Upper lobe of left lung (tissue), 6 donors: ENCODE data around the gene LRTM2. TPM values are rescaled to one million over a fixed set of nuclear protein-coding genes. Genes with fewer than 3 reads are reported as not detected.

Experiments
- ATAC-seq, 2 donors: fragments of 200-7000 bp; cut with Tn5 transposase; one replicate each; pipeline ENCODE4 v1.9.1; 2022; ENCODE audit warnings: mild to moderate bottlenecking in 2 of 2, moderate library complexity in 2 of 2; ENCODE audit not compliant: low FRiP score in 2 of 2
- DNase-seq, 2 donors: peaks; one replicate each; pipeline ENCODE4 v3.0.0-alpha.2; 2019 to 2020
- H3K27ac ChIP-seq, 4 donors: fragments of 200-600 bp; sonication (generic); one replicate each; pipeline ENCODE4 v1.5.1; 2016 to 2019
- H3K27me3 ChIP-seq, 4 donors: fragments of 200-600 bp; sonication (generic); one replicate each; pipeline ENCODE4 v1.5.1; 2017 to 2019
- H3K36me3 ChIP-seq, 4 donors: fragments of 200-600 bp; sonication (generic); one replicate each; pipeline ENCODE4 v1.5.1; 2016 to 2019
- H3K4me1 ChIP-seq, 4 donors: fragments of 200-600 bp; sonication (generic); one replicate each; pipeline ENCODE4 v1.5.1; 2018 to 2019
- H3K4me3 ChIP-seq, 4 donors: fragments of 200-600 bp; sonication (generic); one replicate each; pipeline ENCODE4 v1.5.1; 2017 to 2019; ENCODE audit warnings: mild to moderate bottlenecking in 2 of 4, moderate library complexity in 1 of 4
- H3K9me3 ChIP-seq, 4 donors: fragments of 200-600 bp; sonication (generic); one replicate each; pipeline ENCODE4 v1.5.1; 2018 to 2019
- CTCF ChIP-seq, 6 experiments: fragments of 450-650 bp in 4 of 6; fragments of 200-600 bp in 2 of 6; sonication (generic) in 2 of 6; IDR thresholded peaks; one replicate each; pipeline ENCODE4 v1.5.1; 2016 to 2019; ENCODE audit warnings: antibody characterized with exemption in 6 of 6
- EP300 ChIP-seq, 4 donors: sonication (generic); formaldehyde crosslinking; IDR thresholded peaks; one replicate each; pipeline ENCODE4 v1.5.1; 2017; ENCODE audit warnings: antibody characterized with exemption in 4 of 4, control low read depth in 2 of 4
- POLR2A ChIP-seq, 4 donors: fragments of 450-650 bp; IDR thresholded peaks; one replicate each; pipeline ENCODE4 v1.5.1; 2016 to 2017; ENCODE audit warnings: antibody characterized with exemption in 4 of 4, mild to moderate bottlenecking in 2 of 4
- POLR2AphosphoS5 ChIP-seq, 2 donors: sonication (generic); formaldehyde crosslinking; IDR thresholded peaks; one replicate each; pipeline ENCODE4 v1.5.1; 2017; ENCODE audit warnings: antibody characterized with exemption in 2 of 2
- WGBS, 2 donors: methylation state at CpG; one replicate each; pipeline ENCODE4 v1.1.5; 2017 to 2018; 5-methylcytosine and 5-hydroxymethylcytosine counted together
- total RNA-seq, 6 donors: library from RNA; depleted of rRNA in 4 of 6; stranded (reverse); fragments of >200 nt in 4 of 6; gene quantifications; one replicate each; pipeline versions ENCODE4 v1.1.0 to v1.2.1, GENCODE V29; 2016 to 2021
- donor health status: DM: no; HTN: no; CAD: no; lungs with moderate emphysema.
- donor health status: DM: no; HTN: yes; CAD: no; lungs with severe emphysema.

LRTM2 gene
- total RNA-seq, 6 donors from 2014 or later, result not detected

- no peak for TF ChIP-seq EP300 (IDR thresholded peaks at IDR 0.05)
- peak; percentile 49 to 60 for TF ChIP-seq POLR2AphosphoS5 (IDR thresholded peaks at IDR 0.05)
- Histone ChIP-seq H3K4me1 (peaks cover 0 to 6% (median 0%) of the 10 kb centered on the region in 4 donors), H3K27ac (peak overlapping the region in 2 of 4 donors; percentile 32 to 52), H3K27me3 (no peaks in the 10 kb centered on the region), H3K36me3 (no peaks in the 10 kb centered on the region), H3K4me3 (no peak overlapping the region), H3K9me3 (no peaks in the 10 kb centered on the region)
- DNase-seq (peak in 1 of 2 donors; percentile 91), ATAC-seq (peak; percentile 71 to 96)
- 56 to 61% methylated on average over 24 to 25 of the region's 25 CpGs for WGBS, 2 donors
Observed at GRCh38 chr12:1804545-1805332, 15.6 kb upstream of the LRTM2 start.

GRCh38 chr12:1805441-1806081 lies 14.8 kb upstream of the LRTM2 start:
- no peaks in the 10 kb centered on the region for H3K9me3 ChIP-seq
- TF ChIP-seq POLR2A (IDR thresholded peaks at IDR 0.05) (no peak), POLR2AphosphoS5 (IDR thresholded peaks at IDR 0.05) (no peak), CTCF (IDR thresholded peaks at IDR 0.05) (no peak)
- 86 to 92% methylated on average over 16 of the region's 16 CpGs for WGBS, 2 donors
- ATAC-seq (no peak), DNase-seq (peak in 1 of 2 donors; percentile 80)
- H3K27me3 ChIP-seq, result no peaks in the 10 kb centered on the region
- H3K4me3 ChIP-seq, result no peak overlapping the region
- H3K27ac ChIP-seq, result no peak overlapping the region
- no peaks in the 10 kb centered on the region for H3K36me3 ChIP-seq
- peaks cover 0 to 6% (median 0%) of the 10 kb centered on the region in 4 donors for H3K4me1 ChIP-seq

- TF ChIP-seq CTCF (IDR thresholded peaks at IDR 0.05) (no peak), POLR2A (IDR thresholded peaks at IDR 0.05) (no peak), EP300 (IDR thresholded peaks at IDR 0.05) (no peak)
- Histone ChIP-seq H3K36me3 (no peaks in the 10 kb centered on the region), H3K27ac (no peak overlapping the region), H3K4me1 (peaks cover 0 to 6% (median 2%) of the 10 kb centered on the region in 4 donors), H3K9me3 (no peaks in the 10 kb centered on the region), H3K4me3 (no peak overlapping the region), H3K27me3 (no peaks in the 10 kb centered on the region)
- DNase-seq, result no peak
- no peak for ATAC-seq
- WGBS, 2 donors, result 69 to 74% methylated on average over 6 to 7 of the region's 7 CpGs
Observed at GRCh38 chr12:1806301-1807086, 13.9 kb upstream of the LRTM2 start.

- 92 to 93% methylated on average over 12 to 15 of the region's 15 CpGs for WGBS, 2 donors
- H3K4me3 ChIP-seq, result no peak overlapping the region
- no peaks in the 10 kb centered on the region for H3K36me3 ChIP-seq
- TF ChIP-seq POLR2AphosphoS5 (IDR thresholded peaks at IDR 0.05), result no peak
- TF ChIP-seq EP300 (IDR thresholded peaks at IDR 0.05), result no peak
- no peak for TF ChIP-seq CTCF (IDR thresholded peaks at IDR 0.05)
- TF ChIP-seq POLR2A (IDR thresholded peaks at IDR 0.05), result no peak
- ATAC-seq (no peak), DNase-seq (no peak)
- no peaks in the 10 kb centered on the region for H3K9me3 ChIP-seq
- no peak overlapping the region for H3K27ac ChIP-seq
- peaks cover 0 to 9% (median 3%) of the 10 kb centered on the region in 4 donors for H3K4me1 ChIP-seq
- no peaks in the 10 kb centered on the region for H3K27me3 ChIP-seq
Observed at GRCh38 chr12:1807087-1807860, 13.1 kb upstream of the LRTM2 start.
